NB4 (cell line): ENCODE data around the gene SENP1.

ENCODE experiments used
- DNase-seq: peaks from one replicate; pipeline ENCODE4 v3.0.0; 2010; ENCODE audit warnings: low read depth
- H3K4me3 ChIP-seq: one replicate; pipeline ENCODE4 v1.5.1; 2011; ENCODE audit warnings: mild to moderate bottlenecking, low read depth, low read length, moderate library complexity
- MYC ChIP-seq: IDR thresholded peaks from 2 replicates; pipeline ENCODE4 v1.6.1; 2011; ENCODE audit warnings: low read depth, low read length
- POLR2A ChIP-seq: IDR thresholded peaks from 2 replicates; pipeline ENCODE4 v1.6.1; 2011; ENCODE audit warnings: mild to moderate bottlenecking; ENCODE audit not compliant: insufficient read length; ENCODE audit errors: extremely low read depth
- TF ChIP-seq, protein P1 (sequence below): IDR thresholded peaks from one replicate; pipeline ENCODE4 v1.5.1; 2012; ENCODE audit warnings: low read depth, low read length
- TF ChIP-seq, protein P2 (sequence below): IDR thresholded peaks from 2 replicates; pipeline ENCODE4 v1.6.1; 2011; ENCODE audit warnings: low read depth, low read length

The SENP1 gene

DNA sequence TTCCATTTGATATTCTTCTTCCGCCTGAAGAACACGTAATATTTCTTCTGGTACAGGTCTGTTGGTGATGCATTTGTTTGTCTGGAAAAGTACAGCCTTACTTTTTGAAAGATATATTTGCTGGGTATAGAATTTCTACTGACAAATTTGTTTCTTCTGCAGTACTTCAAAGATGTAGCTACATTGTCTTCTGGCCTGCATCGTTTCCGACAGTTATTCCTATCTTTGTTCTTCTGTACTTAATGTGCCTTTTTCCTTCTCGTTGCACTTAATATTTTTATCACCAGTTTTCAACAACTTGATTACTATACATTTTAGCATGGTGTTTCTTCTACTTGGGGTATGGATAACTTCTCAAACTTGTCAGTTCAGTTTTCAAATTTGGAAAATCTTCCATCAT lies 47.1 kb downstream of the SENP1 start:
- no peak for DNase-seq
- TF ChIP-seq MYC: no peak
- TF ChIP-seq, protein P1, sequence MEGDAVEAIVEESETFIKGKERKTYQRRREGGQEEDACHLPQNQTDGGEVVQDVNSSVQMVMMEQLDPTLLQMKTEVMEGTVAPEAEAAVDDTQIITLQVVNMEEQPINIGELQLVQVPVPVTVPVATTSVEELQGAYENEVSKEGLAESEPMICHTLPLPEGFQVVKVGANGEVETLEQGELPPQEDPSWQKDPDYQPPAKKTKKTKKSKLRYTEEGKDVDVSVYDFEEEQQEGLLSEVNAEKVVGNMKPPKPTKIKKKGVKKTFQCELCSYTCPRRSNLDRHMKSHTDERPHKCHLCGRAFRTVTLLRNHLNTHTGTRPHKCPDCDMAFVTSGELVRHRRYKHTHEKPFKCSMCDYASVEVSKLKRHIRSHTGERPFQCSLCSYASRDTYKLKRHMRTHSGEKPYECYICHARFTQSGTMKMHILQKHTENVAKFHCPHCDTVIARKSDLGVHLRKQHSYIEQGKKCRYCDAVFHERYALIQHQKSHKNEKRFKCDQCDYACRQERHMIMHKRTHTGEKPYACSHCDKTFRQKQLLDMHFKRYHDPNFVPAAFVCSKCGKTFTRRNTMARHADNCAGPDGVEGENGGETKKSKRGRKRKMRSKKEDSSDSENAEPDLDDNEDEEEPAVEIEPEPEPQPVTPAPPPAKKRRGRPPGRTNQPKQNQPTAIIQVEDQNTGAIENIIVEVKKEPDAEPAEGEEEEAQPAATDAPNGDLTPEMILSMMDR: no peak
- TF ChIP-seq, protein P2, sequence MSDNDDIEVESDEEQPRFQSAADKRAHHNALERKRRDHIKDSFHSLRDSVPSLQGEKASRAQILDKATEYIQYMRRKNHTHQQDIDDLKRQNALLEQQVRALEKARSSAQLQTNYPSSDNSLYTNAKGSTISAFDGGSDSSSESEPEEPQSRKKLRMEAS: no peak
- TF ChIP-seq POLR2A: no peak
- H3K4me3 ChIP-seq: no peak overlapping the region

DNA sequence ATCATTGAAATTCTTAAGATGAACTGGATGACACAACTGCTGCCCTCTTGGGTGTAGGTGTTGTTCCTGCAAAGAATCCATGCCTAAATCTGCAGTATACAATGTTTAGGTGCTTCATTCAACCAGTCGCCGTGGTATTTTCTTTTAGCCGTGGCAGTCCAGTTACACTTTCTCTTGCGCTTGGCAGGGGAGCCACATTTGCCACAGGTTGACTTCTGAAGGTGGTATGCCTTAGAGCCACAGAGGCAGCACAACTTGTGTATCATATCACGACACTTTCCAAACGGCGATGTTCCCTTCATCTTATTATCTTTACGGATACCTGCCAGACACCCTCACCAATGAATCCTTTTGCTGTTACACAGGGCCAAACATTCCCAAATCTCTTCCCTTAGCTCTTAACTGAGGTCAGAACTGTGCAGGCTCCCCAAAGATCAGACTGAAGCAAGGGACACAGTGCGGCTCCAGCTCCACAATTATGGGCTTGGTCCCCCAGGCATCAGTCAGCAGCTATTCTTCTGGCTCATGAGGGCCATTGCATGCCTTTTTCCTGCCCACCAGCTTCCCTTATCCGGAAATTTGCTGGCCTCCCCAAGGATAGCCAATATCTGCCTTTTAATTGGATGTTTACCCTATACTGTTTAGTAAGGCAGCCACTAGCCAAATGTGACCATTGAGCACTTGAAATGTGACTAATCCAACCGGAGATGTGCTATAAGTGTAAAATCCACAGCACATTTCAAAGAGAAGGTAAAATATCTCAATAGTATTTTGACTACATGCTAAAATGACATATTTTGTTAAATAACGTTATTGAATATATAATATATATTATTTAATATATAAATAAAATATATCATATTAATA lies 50.7 kb downstream of the SENP1 start:
- TF ChIP-seq MYC: no peak
- TF ChIP-seq, protein P1: no peak
- TF ChIP-seq, protein P2: no peak
- TF ChIP-seq POLR2A: no peak
- H3K4me3 ChIP-seq: no peak overlapping the region
- no peak for DNase-seq

DNA sequence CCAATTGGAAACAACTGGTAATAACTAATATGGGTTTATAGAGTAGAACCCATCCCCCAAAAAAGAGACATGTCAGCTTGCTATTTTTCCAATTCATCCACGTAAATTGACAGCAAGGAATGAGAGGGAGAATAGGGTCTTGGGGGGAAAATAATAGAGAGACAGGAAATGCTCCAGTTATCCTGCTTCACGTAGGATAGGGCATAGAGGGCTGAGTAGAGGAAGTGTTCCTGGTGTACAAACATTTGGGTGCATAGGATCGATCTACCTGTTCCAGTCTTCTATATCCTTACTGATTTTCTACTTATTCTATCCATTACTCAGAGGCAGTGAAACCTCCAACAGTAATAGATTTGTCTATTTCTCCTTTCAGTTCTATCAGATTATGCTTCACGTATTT lies 52.0 kb downstream of the SENP1 start:
- no peak overlapping the region for H3K4me3 ChIP-seq
- no peak for DNase-seq
- TF ChIP-seq POLR2A (no peak), MYC (no peak)
- TF ChIP-seq, protein P2: no peak
- TF ChIP-seq, protein P1: no peak

DNA sequence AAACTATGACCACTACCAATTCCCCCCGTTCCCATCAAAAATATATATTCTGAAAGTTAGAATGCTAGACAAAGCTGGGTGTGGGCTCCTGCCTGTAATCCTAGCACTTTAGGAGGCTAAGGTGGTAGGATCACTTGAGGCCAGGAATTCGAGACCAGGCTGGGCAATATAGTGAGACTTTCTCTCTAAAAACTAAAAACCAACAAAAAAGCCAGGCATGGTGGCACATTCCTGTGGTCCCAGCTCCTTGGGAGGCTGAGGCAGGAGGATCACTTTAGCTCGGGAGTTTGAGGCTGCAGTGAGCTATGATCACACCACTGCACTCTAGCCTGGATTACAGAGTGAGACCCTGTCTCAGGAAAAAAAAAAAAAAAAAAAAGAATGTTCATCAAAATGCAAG lies 52.8 kb downstream of the SENP1 start:
- TF ChIP-seq, protein P2: no peak
- no peak overlapping the region for H3K4me3 ChIP-seq
- no peak for DNase-seq

DNA sequence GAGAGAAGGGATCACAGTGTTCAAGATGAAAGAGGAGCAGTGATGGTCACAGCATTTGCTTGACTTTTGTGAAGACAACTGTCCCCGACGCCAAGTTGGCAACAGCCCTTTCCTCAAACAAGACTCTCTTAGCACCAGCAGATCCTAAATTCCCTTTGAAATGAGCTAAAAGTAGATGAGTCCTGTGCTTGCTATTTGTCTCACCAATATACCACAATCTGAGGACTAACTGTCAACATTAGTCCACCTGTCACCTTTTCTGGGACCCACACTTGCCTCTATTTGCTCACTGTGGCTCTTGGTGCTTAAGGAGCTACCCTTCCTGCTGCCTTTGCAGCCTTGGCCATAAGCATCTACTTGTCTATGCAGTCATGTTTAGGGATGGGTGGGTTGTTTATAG lies 54.2 kb downstream of the SENP1 start:
- TF ChIP-seq, protein P1: no peak
- TF ChIP-seq, protein P2: no peak
- TF ChIP-seq POLR2A: no peak
- no peak for TF ChIP-seq MYC
- H3K4me3 ChIP-seq: no peak overlapping the region
- DNase-seq: no peak

DNA sequence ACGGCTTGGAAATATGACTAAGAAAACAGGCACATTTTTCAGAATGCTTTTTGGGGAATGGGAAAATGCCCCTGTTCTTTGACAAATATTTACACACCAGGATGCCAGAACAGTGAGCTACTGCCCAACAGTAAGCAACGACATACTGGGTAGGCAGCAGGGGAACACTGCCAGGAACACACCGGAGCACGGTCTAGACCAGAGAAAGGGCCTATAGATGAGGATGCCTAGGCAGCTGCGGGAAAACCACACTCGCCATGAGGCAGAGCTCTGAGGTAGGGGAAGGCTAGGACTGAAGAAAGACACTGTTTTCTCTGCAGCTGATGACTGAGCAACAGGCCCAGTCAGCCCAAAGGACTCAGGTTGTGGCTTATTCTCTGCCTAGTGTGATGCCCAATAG lies 55.7 kb downstream of the SENP1 start:
- no peak for DNase-seq
- TF ChIP-seq MYC: no peak
- TF ChIP-seq, protein P1: no peak
- no peak for TF ChIP-seq POLR2A
- TF ChIP-seq, protein P2: no peak
- no peak overlapping the region for H3K4me3 ChIP-seq
